Measurements from ENCODE around the gene CNBD2.

GRCh38 chr20:36028106-36028808, 59.9 kb downstream of the CNBD2 start:
- TF ChIP-seq, protein P1, sequence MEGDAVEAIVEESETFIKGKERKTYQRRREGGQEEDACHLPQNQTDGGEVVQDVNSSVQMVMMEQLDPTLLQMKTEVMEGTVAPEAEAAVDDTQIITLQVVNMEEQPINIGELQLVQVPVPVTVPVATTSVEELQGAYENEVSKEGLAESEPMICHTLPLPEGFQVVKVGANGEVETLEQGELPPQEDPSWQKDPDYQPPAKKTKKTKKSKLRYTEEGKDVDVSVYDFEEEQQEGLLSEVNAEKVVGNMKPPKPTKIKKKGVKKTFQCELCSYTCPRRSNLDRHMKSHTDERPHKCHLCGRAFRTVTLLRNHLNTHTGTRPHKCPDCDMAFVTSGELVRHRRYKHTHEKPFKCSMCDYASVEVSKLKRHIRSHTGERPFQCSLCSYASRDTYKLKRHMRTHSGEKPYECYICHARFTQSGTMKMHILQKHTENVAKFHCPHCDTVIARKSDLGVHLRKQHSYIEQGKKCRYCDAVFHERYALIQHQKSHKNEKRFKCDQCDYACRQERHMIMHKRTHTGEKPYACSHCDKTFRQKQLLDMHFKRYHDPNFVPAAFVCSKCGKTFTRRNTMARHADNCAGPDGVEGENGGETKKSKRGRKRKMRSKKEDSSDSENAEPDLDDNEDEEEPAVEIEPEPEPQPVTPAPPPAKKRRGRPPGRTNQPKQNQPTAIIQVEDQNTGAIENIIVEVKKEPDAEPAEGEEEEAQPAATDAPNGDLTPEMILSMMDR (IDR thresholded peaks at IDR 0.05 in 2 of 3, conservative IDR thresholded peaks at IDR 0.05 in 1 of 3; ENCODE audit: control insufficient read depth in 2 of 3, extremely low read depth in 1 of 3, insufficient read depth in 1 of 3, low read depth in 3 of 3, low read length in 3 of 3): no peak
- TF ChIP-seq POLR2AphosphoS5 (IDR thresholded peaks at IDR 0.05; ENCODE audit: low read length) (no peak), PML (IDR thresholded peaks at IDR 0.05; ENCODE audit: low read length) (no peak), SP1 (IDR thresholded peaks at IDR 0.05; ENCODE audit: low read depth, low read length) (no peak), POLR2A (IDR thresholded peaks at IDR 0.05; ENCODE audit: low read depth, low read length) (no peak)

Data from GM12878 (cell line).